Stimulated activated memory B cell treated with anti-CD40 and anti-IgM and Interleukin-4, amounts not matched to agents 10 μg/mL and 1 μg/mL and 100 μg/mL, for 72 hours (primary cell): ENCODE data around the gene PARD6A.

Source experiments
- ATAC-seq: fragments of 150-1000 bp; cut with Tn5 transposase; 2 replicates; pipeline ENCODE4 v1.10.0; 2021
- H3K27ac Mint-ChIP-seq: one replicate; pipeline ENCODE4 v1.8.0; 2022; ENCODE audit warnings: mild to moderate bottlenecking, mixed read lengths
- H3K27me3 Mint-ChIP-seq: one replicate; pipeline ENCODE4 v1.8.0; 2022; ENCODE audit warnings: mixed read lengths
- H3K36me3 Mint-ChIP-seq: one replicate; pipeline ENCODE4 v1.8.0; 2022; ENCODE audit warnings: mixed read lengths
- H3K4me1 Mint-ChIP-seq: one replicate; pipeline ENCODE4 v1.8.0; 2022; ENCODE audit warnings: mixed read lengths
- H3K4me3 Mint-ChIP-seq: one replicate; pipeline ENCODE4 v1.8.0; 2022; ENCODE audit warnings: mild to moderate bottlenecking, moderate library complexity, mixed read lengths
- H3K9me3 Mint-ChIP-seq: one replicate; pipeline ENCODE4 v1.8.0; 2022; ENCODE audit warnings: mixed read lengths

Gene PARD6A, protein sequence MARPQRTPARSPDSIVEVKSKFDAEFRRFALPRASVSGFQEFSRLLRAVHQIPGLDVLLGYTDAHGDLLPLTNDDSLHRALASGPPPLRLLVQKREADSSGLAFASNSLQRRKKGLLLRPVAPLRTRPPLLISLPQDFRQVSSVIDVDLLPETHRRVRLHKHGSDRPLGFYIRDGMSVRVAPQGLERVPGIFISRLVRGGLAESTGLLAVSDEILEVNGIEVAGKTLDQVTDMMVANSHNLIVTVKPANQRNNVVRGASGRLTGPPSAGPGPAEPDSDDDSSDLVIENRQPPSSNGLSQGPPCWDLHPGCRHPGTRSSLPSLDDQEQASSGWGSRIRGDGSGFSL

DNA sequence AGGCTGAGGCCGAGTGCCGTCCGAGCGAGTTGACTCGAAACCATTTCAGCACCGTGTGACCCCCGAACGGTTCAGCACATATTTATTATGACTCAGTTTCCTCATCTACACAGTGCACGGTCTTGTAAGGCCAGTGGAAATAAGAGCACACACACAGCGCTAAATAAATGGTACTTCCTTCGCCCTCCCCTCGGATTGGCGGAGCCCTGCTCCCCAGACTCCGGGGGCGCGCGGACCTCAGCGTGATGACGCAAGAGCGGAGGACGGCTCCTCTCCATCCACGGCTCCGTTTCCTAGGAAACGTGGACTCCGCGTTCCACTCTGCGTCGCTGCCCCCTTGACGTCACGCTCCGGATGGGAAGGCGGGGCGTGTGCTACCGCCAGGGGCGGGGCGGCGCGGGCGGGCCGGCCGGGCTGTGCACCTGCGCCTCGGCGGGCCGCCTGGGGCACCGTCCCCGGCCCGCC lies at the start of gene PARD6A:
TSS of gene PARD6A (plus strand) at position 397 of the 465 bp plus-strand sequence. CDS start 79 bp downstream, outside the sequence.
- Mint-ChIP-seq H3K4me3 (peak within 1 kb of the TSS; percentile 85), H3K9me3 (no peaks in the 10 kb centered on the region), H3K27ac (peak within 1 kb of the TSS; percentile 90), H3K27me3 (no peaks in the 10 kb centered on the region), H3K4me1 (peaks cover 47% of the 10 kb centered on the region), H3K36me3 (peaks cover 19% of the 10 kb centered on the region)
- ATAC-seq = peak; percentile 93

DNA sequence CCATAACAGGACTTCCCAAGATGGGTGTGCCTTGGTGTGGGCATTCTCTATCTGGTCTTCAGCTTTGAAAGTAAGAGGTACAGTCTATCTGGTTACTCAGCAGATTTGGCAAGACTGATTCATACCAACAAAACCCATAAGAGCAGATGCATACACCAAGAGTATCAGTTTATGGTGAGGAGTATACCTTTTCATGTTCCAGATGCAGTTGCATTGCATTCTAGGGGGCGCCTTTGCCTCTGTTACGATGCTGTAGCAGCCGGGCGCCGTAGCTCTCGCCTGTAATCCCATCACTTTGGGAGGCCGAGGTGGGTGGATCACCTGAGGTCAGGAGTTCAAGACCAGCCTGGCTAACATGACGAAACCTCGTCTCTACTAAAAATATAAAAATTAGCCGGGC lies 47.0 kb upstream of the PARD6A start:
- no peak for ATAC-seq
- Mint-ChIP-seq H3K4me3 (no peak overlapping the region), H3K9me3 (no peaks in the 10 kb centered on the region), H3K27ac (no peak overlapping the region), H3K4me1 (peaks cover under 1% of the 10 kb centered on the region), H3K27me3 (no peaks in the 10 kb centered on the region), H3K36me3 (peaks cover 46% of the 10 kb centered on the region)

DNA sequence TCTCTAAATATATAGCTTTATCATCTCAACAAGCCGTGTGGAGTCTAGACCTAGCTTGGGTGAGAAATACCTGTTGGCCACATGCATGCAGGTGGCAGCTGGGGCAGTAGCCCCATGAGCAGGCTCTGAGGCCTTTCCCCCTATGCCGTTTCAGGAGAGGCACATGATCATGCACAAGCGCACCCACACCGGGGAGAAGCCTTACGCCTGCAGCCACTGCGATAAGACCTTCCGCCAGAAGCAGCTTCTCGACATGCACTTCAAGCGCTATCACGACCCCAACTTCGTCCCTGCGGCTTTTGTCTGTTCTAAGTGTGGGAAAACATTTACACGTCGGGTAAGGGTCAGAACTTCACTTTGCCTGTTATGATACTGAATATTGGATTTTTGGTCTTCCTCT lies 32.5 kb upstream of the PARD6A start:
- no peak overlapping the region for H3K27ac Mint-ChIP-seq
- no peaks in the 10 kb centered on the region for H3K9me3 Mint-ChIP-seq
- H3K27me3 Mint-ChIP-seq = no peaks in the 10 kb centered on the region
- ATAC-seq = no peak
- no peak overlapping the region for H3K4me3 Mint-ChIP-seq
- H3K4me1 Mint-ChIP-seq = no peaks in the 10 kb centered on the region
- H3K36me3 Mint-ChIP-seq = peaks cover 52% of the 10 kb centered on the region

DNA sequence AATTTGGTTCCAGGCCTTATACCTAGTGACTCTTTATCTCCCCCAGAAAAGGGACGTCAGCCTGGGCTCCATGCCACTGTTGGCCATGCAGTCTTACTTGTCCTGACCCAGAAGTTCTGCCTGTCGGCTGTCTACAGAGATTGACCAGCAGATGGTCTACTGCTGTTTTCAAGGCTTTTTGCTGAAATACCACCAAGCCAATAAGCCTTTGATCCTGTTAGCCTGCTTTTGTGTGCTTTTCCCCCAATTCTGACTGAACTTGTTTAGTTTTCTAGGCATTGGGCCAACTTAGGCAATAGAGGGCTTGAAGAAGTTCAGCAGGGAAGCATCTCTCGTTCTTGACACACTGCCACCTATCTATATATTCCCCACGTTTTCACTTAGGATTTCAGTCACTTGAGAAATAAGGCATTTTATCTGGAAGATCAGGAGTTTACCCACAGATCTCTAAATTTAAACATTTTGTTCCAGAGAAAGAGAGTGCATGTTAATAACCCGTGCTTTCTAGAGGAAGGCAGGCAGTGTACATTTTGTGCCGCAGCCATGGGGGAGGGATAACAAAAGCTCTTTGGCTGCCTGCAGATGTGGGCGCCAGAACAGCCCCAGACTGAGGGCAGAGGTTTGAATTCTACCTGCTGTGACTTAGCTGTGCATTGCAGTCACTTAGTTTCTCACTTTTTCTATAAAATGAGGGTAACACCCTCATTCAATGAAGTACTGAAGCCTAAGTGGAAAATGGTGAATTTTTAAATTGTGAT lies 28.2 kb upstream of the PARD6A start:
- Mint-ChIP-seq H3K27me3 (no peaks in the 10 kb centered on the region), H3K36me3 (peaks cover 39% of the 10 kb centered on the region), H3K9me3 (no peaks in the 10 kb centered on the region), H3K4me1 (no peaks in the 10 kb centered on the region), H3K4me3 (no peak overlapping the region), H3K27ac (peak overlapping the region; percentile 20)
- ATAC-seq = no peak

DNA sequence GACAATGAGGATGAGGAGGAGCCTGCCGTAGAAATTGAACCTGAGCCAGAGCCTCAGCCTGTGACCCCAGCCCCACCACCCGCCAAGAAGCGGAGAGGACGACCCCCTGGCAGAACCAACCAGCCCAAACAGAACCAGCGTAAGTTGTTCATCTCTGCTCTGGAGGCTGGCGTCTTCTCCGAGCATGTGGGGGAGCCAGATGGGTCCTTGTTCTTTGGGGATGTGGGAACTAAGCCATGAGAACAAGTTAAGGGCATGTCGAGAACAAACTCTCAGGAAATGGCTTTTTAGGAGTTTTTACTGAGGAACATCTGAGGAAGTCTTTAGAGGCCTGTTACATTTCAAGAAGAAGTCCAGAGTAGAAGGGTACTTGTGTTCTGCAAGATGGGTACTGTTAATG lies 24.0 kb upstream of the PARD6A start:
- no peak for ATAC-seq
- Mint-ChIP-seq H3K4me1 (no peaks in the 10 kb centered on the region), H3K9me3 (no peaks in the 10 kb centered on the region), H3K4me3 (no peak overlapping the region), H3K36me3 (peaks cover 32% of the 10 kb centered on the region), H3K27ac (peak overlapping the region; percentile 46), H3K27me3 (no peaks in the 10 kb centered on the region)

DNA sequence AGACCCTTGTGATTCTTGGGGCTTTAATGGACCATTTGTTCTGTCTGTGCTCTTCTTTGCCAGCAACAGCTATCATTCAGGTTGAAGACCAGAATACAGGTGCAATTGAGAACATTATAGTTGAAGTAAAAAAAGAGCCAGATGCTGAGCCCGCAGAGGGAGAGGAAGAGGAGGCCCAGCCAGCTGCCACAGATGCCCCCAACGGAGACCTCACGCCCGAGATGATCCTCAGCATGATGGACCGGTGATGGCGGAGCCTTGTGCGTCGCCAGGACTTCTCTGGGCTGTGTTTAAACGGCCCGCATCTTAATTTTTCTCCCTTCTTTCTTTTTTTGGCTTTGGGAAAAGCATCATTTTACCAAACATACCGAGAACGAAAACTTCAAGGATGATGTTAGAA lies 23.1 kb upstream of the PARD6A start:
- Mint-ChIP-seq H3K36me3 (peaks cover 23% of the 10 kb centered on the region), H3K9me3 (no peaks in the 10 kb centered on the region), H3K27me3 (no peaks in the 10 kb centered on the region), H3K27ac (no peak overlapping the region), H3K4me3 (no peak overlapping the region), H3K4me1 (no peaks in the 10 kb centered on the region)
- ATAC-seq = no peak

DNA sequence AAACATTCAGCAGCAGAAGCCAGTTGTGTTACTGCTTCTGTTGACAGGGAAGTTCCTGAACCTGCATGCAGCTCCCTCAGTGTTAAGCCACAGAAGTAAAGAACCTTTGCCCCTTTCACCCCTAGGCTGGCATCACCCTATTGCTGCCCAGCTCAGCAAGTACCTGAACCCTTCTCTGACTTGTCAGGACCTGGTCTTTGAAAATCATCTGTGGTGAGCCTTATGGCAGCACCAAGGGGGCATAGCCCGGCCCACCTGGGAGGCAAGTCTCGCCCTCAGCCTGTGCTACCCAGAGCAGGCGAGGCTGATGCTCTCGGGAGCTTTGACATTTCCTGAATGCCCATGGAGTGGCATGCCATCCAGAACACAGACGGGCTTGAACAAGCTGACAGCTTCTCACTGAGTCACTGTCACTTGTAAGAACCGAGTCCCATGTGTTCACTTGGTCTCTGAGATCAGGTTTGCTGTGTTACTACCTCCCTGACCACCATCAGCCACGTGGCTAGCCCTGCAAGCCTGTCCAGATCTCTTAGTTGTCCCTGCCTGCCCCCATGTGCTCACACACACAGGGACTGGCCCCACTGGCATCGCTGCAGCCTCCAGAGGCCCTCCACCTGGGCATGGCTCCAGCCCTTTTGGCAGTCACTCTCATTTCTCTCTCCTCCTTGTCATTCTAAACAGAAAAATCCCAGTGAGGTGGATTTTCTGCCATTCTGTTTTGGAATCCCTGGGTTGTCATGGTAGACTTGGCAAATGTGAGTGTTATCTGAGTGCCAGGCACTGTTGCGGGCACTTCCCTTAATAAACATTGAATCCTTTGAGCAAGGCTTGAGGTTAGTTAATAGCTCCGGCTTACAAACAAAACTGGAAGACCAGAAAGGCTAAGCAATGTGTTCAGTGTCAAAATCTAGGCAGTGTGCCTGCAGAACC lies 18.7 kb upstream of the PARD6A start:
- ATAC-seq = no peak
- Mint-ChIP-seq H3K4me1 (peaks cover 14% of the 10 kb centered on the region), H3K9me3 (no peaks in the 10 kb centered on the region), H3K27ac (peak overlapping the region; percentile 49), H3K4me3 (no peak overlapping the region), H3K36me3 (peaks cover 16% of the 10 kb centered on the region), H3K27me3 (no peaks in the 10 kb centered on the region)

DNA sequence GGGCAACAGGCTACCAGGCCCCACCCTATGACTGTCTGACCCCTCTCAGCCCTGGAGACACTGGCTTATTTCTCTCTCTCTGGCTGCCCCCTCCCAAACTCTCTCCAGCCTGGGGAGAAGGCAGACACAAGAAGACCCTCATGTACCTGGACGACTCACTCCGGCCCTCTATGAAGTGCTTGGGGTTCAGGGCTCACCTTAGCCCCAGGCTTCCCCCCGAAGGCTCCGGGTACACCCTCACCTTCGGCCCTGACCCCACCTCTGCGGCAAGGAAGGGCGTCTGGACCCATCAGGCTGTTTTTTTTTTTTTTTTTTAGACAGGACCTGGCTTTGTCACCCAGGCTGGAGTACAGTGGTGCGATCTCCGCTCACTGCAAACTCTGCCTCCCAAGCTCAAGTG lies 16.7 kb upstream of the PARD6A start:
- no peaks in the 10 kb centered on the region for H3K27me3 Mint-ChIP-seq
- H3K9me3 Mint-ChIP-seq = no peaks in the 10 kb centered on the region
- peaks cover 20% of the 10 kb centered on the region for H3K36me3 Mint-ChIP-seq
- peak overlapping the region; percentile 90 for H3K27ac Mint-ChIP-seq
- peak overlapping the region; percentile 31 for H3K4me3 Mint-ChIP-seq
- no peak for ATAC-seq
- peaks cover 16% of the 10 kb centered on the region for H3K4me1 Mint-ChIP-seq

DNA sequence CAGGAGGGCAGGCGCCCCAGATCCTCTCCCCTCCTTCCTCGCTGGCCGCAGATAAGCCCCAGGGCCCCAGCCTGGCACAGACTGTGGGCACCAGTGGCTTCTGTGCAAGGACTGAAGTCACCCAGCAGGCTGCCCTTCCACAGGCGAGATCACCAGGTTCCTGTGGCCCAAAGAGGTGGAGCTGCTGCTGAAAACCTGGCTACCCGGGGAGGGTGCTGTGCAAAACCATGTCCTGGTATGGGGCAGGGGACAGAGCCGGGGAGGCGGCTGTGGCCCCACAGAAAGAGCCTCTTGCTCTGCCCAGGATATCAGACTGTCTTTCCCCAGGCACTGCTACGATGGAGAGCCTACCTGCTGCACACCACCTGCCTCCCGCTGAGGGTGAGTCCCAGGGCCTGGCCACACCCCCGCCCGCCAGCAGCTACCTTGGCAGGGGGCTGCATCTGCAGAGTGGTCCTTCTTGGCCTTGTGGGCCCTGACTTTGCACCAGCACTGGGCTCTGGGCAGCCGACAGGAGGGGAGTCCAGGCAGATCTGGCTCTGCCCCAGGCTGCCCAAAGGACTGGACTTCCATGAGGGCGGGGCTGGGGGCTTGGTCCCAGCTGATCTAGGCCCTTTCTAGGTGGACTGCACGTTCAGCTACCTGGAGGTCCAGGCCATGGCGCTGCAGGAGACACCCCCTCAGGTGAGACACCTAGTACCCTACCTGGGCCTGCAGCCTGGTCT lies 15.2 kb upstream of the PARD6A start:
- Mint-ChIP-seq H3K27ac (peak overlapping the region; percentile 90), H3K9me3 (no peaks in the 10 kb centered on the region), H3K27me3 (no peaks in the 10 kb centered on the region), H3K36me3 (peaks cover 31% of the 10 kb centered on the region), H3K4me1 (peaks cover 18% of the 10 kb centered on the region), H3K4me3 (peak overlapping the region; percentile 84)
- ATAC-seq = no peak

DNA sequence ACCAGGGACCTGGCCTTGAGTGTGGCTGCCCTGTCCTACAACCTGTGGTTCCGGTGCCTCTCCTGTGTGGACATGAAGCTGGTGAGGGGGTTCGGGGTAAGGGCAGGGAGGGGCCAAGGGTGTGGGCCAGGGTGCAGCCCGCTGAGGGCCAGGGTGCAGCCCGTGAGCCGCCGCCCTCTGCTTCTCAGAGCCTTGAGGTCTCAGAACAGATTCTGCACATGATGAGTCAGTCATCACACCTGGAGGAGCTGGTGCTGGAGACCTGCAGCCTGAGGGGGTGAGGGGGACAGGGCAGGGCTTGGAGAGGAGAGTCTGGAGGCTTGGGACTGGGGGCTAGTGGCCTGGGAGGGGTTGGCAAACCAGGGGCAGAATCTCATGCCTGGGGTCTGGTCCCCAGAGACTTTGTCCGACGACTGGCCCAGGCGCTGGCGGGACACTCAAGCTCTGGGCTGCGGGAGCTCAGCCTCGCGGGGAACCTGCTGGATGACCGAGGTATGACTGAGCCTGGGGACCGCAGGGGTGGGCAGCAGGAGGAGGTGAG lies 13.6 kb upstream of the PARD6A start:
- Mint-ChIP-seq H3K4me3 (no peak overlapping the region), H3K27ac (peak overlapping the region; percentile 90), H3K4me1 (peaks cover 21% of the 10 kb centered on the region), H3K27me3 (no peaks in the 10 kb centered on the region), H3K36me3 (peaks cover 46% of the 10 kb centered on the region), H3K9me3 (no peaks in the 10 kb centered on the region)
- no peak for ATAC-seq

DNA sequence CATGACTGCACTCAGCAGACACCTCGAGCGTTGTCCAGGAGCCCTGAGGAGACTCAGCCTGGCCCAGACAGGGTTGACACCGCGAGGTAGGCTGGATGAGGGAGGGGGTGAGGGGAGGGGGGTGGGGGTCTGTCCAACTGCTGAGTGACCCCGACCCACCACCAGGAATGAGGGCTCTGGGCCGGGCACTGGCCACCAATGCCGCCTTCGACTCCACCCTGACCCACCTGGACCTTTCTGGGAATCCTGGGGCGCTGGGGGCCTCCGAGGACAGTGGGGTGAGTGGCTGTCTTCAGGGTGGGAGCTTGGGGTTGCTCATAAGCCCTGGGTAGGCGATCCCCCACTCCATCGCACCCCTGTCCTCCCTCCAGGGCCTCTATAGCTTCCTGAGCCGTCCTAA lies 13.1 kb upstream of the PARD6A start:
- Mint-ChIP-seq H3K4me1 (peaks cover 21% of the 10 kb centered on the region), H3K9me3 (no peaks in the 10 kb centered on the region), H3K4me3 (no peak overlapping the region), H3K27ac (no peak overlapping the region), H3K27me3 (no peaks in the 10 kb centered on the region), H3K36me3 (peaks cover 48% of the 10 kb centered on the region)
- ATAC-seq = no peak

DNA sequence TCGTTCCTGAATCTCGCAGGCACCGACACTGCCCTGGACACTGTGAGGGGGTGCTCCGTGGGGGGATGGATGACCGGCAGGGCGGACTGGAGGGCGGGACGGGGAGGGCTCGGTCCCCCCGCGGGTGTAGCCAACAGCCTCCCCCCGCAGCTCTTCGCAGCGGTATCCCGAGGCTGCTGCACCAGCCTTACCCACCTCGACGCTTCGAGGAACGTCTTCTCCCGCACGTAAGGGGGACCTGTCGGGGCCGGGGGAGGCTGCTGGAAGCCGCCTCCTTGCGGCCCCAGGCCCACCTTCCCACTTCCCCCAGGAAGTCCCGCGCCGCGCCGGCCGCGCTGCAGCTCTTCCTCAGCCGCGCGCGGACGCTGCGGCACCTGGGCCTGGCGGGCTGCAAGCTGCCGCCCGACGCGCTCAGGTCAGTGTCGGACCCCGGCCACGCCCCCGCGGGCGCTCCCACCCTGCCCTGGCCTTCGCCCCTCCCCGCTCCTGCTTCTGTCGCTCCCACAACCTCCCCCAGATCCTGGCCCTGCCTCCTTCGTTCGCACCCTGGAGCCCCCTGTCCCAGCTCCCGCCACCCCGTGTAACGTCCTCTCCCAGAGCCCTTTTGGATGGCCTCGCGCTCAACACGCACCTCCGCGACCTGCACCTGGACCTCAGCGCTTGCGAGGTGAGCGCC lies 12.5 kb upstream of the PARD6A start:
- Mint-ChIP-seq H3K4me3 (no peak overlapping the region), H3K9me3 (no peaks in the 10 kb centered on the region), H3K27me3 (no peaks in the 10 kb centered on the region), H3K4me1 (peaks cover 21% of the 10 kb centered on the region), H3K36me3 (peaks cover 48% of the 10 kb centered on the region), H3K27ac (no peak overlapping the region)
- ATAC-seq = no peak

DNA sequence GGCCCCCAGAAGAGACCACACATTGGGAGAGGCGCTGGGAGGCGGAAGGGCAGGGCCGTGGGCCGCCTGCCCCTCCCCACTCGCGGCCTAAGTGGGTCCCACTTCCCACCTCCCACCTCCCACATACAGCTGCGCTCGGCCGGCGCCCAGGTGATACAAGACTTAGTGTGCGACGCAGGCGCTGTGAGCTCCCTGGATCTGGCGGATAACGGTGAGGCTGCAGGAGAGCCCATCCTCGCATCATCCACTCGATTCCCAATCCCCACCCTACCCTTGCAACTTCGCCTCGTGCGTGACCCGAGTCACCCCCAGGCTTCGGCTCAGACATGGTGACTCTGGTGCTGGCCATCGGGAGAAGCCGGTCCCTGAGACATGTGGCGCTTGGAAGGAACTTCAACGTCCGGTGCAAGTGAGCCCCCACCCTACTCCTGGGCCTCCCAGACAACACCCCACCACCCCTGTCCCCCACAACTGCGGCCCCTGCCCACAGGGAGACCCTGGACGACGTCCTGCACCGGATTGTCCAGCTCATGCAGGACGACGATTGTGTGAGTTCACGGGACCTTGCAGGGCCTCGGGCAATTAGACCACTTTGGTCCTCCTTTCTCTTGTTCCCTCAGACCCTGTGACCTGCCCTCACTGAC lies 11.9 kb upstream of the PARD6A start:
- H3K27me3 Mint-ChIP-seq = no peaks in the 10 kb centered on the region
- H3K4me3 Mint-ChIP-seq = no peak overlapping the region
- no peaks in the 10 kb centered on the region for H3K9me3 Mint-ChIP-seq
- peaks cover 48% of the 10 kb centered on the region for H3K36me3 Mint-ChIP-seq
- ATAC-seq = no peak
- no peak overlapping the region for H3K27ac Mint-ChIP-seq
- H3K4me1 Mint-ChIP-seq = peaks cover 21% of the 10 kb centered on the region
